SKM-1 treated with dmso at 0.1 percent for 144 hours (cell line): ENCODE measurements around the gene MAP3K4.

Experiments used
- DNase-seq: peaks from one replicate; lab custom pipeline; 2025; ENCODE audit not compliant: unreplicated experiment; lab: John Stamatoyannopoulos, UW

Gene MAP3K4

GRCh38 chr6:161035182-161035980 lies 43.8 kb downstream of the MAP3K4 start:
- DNase-seq: peak; percentile 46

GRCh38 chr6:161035981-161036263 lies 44.4 kb downstream of the MAP3K4 start:
- DNase-seq: no peak

- DNase-seq: no peak
Observed at GRCh38 chr6:161037873-161038228, 46.3 kb downstream of the MAP3K4 start.

DNA sequence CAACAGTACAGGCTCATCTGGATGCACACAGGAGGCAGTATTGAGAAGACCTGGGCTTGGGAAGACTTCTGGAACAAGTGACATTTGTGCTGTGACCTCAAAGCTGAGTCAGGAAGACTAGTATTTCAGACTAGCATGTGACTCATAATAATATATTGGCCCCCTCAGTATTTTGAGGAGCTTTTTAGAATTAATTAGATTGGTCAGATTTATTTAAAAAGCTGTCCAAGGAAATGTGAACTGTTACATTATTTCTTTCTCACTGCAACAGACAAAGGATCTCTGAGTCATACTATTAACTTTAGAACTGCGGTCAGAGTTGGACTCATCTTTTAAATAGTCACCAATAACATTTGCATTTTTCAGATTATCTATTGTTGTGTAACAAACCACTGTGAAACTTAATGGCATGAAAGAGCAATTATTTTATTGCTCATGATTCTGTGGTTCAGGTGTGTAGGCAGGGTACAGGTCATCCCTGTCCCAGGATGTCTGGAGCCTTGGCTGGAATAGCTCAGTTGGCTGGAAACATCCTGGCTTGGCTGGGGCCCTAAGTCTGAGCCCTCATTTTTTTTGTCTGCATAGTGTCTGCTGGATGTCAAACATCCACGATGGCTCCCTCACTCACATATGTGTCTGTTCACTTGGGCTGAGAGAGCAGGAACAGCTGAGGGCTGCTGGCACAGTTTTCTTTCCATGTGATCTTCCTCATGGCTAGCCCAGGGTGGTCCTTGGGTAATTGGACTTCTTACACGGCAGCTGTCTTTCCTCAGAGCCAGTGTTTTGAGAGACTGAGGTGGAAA lies 46.9 kb downstream of the MAP3K4 start:
- no peak for DNase-seq

GRCh38 chr6:161041274-161041673 lies 49.7 kb downstream of the MAP3K4 start:
- no peak for DNase-seq

- no peak for DNase-seq
Observed at GRCh38 chr6:161044335-161044734, 52.8 kb downstream of the MAP3K4 start.

DNA sequence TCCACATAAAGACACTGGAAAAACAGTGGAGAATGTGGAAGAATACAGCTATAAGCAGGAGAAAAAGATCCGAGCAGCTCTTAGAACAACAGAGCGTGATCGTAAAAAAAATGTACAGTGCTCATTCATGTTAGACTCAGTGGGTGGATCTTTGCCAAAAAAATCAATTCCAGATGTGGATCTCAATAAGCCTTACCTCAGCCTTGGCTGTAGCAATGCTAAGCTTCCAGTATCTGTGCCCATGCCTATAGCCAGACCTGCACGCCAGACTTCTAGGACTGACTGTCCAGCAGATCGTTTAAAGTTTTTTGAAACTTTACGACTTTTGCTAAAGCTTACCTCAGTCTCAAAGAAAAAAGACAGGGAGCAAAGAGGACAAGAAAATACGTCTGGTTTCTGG lies 57.1 kb downstream of the MAP3K4 start:
- DNase-seq: no peak

DNA sequence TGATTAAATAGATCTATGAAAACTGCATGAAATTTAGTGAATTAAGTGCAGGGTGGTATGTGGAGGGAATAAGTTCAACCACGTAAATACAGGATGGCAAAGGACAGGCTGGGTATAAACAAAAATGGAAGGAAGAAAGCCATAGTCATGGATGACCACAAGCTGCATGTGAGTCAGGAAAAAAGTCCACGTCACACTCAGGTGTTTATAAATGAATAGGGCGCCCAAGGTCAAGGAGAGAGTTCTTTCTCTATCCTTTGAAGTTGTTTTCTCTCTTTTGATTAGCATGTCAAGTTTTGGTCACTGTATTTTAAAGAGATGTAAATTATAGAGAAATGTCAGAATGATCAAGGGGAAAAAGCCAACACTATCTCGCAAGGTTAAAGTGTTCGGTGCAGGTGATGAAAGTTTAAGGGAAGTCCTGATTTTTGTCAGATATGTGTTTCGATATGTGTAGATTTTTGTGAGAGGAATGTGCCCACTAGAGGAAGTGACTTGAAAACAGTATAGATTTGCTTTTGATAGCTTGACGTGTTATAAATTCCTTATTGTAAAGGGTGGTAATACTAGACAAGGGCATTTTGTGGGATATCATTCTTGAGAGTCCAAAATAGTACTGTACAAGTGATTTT lies 58.7 kb downstream of the MAP3K4 start:
- no peak for DNase-seq

- DNase-seq: no peak
Observed at GRCh38 chr6:161053103-161053502, 61.5 kb downstream of the MAP3K4 start.

DNA sequence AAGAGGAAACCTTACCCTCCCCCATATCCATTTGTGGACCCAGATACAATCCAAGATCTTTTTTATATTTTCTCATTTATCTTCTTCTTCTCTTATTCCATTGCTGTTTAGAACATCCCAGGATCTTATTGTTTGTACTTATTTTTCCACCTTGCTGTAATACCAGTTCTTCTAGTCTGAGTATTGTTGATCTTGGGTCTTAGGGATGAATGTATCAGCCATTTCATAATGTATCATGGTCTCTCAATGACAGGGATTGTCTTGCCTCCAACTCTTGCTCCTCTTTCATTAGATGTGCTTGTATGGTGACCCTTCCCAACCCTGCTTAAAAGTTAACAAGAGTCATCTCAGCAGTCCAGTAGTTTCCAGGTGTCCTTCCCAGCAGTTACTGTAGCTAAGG lies 63.3 kb downstream of the MAP3K4 start:
- no peak for DNase-seq

GRCh38 chr6:161056451-161056850 lies 64.9 kb downstream of the MAP3K4 start:
- DNase-seq: no peak

GRCh38 chr6:161057103-161058091 lies 65.8 kb downstream of the MAP3K4 start:
- no peak for DNase-seq

DNA sequence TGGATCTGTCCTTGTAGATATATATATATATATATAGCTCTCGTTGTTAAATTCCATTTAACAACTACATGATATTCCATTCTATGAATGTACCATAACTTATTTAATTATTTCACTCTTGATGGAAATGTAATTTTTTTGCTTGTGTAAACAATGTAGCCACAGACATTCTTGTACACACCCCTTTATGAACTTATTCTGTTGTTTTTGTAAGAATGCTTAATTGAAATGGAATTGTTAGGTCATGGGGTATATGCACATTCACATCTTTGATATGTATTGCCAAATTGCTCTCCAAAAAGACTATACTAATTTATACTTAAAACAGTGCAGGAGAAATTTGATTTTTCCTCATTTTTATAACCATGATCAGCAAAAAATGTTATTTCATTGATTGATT lies 67.2 kb downstream of the MAP3K4 start:
- DNase-seq: no peak

DNA sequence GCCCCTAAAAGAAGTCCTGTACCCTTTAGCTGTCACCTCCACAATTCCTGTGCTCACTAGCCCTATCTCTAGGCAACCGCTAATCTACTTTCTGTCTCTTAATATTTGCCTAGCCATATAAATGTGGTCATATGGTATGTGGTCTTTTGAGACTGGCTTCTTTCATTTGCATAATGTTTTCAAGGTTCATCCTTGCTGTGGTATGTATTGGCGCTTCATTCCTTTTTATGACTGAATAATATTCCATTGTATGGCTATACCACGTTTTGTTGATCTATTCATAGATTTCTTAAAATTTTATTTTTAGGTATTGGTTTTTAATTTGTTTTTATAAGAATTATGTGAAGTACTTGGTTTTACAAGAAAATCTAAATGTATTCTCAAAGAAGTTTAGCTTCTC lies 70.0 kb downstream of the MAP3K4 start:
- no peak for DNase-seq

- no peak for DNase-seq
Observed at GRCh38 chr6:161064915-161065314, 73.3 kb downstream of the MAP3K4 start.

DNA sequence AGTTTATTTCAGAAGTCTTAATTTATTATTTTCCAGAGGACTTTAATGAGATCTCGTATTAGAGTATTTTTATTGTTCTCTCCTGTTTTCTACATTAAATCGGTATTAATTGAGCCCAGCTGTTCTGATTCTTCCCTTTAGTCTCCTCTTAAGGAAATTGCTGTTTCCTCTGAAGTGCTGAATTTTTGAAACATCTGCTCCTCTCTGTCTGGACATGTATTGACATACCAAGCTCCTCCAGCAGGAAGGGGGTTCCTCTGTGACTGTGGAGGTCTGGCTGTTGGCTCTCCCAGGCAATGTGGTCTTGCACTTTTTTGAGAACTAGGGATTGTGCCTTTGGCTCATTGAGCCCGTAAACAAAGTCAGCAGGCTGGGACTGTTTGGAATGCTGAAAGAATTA lies 74.9 kb downstream of the MAP3K4 start:
- DNase-seq: no peak

GRCh38 chr6:161067749-161068148 lies 76.2 kb downstream of the MAP3K4 start:
- no peak for DNase-seq

GRCh38 chr6:161068321-161068741 lies 76.8 kb downstream of the MAP3K4 start:
- no peak for DNase-seq

GRCh38 chr6:161073930-161074329 lies 82.4 kb downstream of the MAP3K4 start:
- no peak for DNase-seq

GRCh38 chr6:161074496-161075121 lies 83.0 kb downstream of the MAP3K4 start:
- DNase-seq: no peak
